ENCODE measurements around the gene PAN2.
"Not testable (repeated sequence)": the region's sequence is repeated elsewhere in the genome, so short reads cannot be mapped to it uniquely, and the experiment has no call there.

Gene PAN2

GRCh38 chr12:56324206-56324605 lies 9.6 kb downstream of the PAN2 start:
- no peak for DNase-seq (ENCODE audit: low read depth)
- no peaks in the 10 kb centered on the region for H3K9me3 ChIP-seq (ENCODE audit: control insufficient read depth, low read length)
- H3K9ac ChIP-seq (ENCODE audit: low read length) = no peak overlapping the region
- H3K4me1 ChIP-seq (ENCODE audit: control insufficient read depth, insufficient read depth, low read length) = no peaks in the 10 kb centered on the region
- H3K4me3 ChIP-seq (ENCODE audit: low read length) = no peak overlapping the region
- no peaks in the 10 kb centered on the region for H3K27me3 ChIP-seq (replicated peaks; ENCODE audit: control insufficient read depth, insufficient read depth, low read length)
- peaks cover 69% of the 10 kb centered on the region for H3K36me3 ChIP-seq (ENCODE audit: control insufficient read depth, insufficient read depth, low read length, severe bottlenecking)

GRCh38 chr12:56321610-56322009 lies 12.2 kb downstream of the PAN2 start:
- H3K27me3 ChIP-seq (replicated peaks; ENCODE audit: control insufficient read depth, insufficient read depth, low read length); H3K4me1 ChIP-seq (ENCODE audit: control insufficient read depth, insufficient read depth, low read length); H3K9me3 ChIP-seq (ENCODE audit: control insufficient read depth, low read length); DNase-seq (ENCODE audit: low read depth); H3K4me3 ChIP-seq (ENCODE audit: low read length); H3K9ac ChIP-seq (ENCODE audit: low read length): not testable (repeated sequence)
- peaks cover 61% of the 10 kb centered on the region for H3K36me3 ChIP-seq (ENCODE audit: control insufficient read depth, insufficient read depth, low read length, severe bottlenecking)

- Histone ChIP-seq H3K36me3 (ENCODE audit: control insufficient read depth, insufficient read depth, low read length, severe bottlenecking) (peaks cover 55% of the 10 kb centered on the region), H3K9me3 (ENCODE audit: control insufficient read depth, low read length) (no peaks in the 10 kb centered on the region), H3K9ac (ENCODE audit: low read length) (no peak overlapping the region), H3K27me3 (replicated peaks; ENCODE audit: control insufficient read depth, insufficient read depth, low read length) (no peaks in the 10 kb centered on the region), H3K4me3 (ENCODE audit: low read length) (no peak overlapping the region), H3K4me1 (ENCODE audit: control insufficient read depth, insufficient read depth, low read length) (peaks cover 8% of the 10 kb centered on the region)
- DNase-seq (ENCODE audit: low read depth) = no peak
Observed at GRCh38 chr12:56321027-56321426, 12.8 kb downstream of the PAN2 start.

- H3K27me3 ChIP-seq (replicated peaks; ENCODE audit: control insufficient read depth, insufficient read depth, low read length) = no peaks in the 10 kb centered on the region
- H3K36me3 ChIP-seq (ENCODE audit: control insufficient read depth, insufficient read depth, low read length, severe bottlenecking) = peaks cover 33% of the 10 kb centered on the region
- H3K9ac ChIP-seq (ENCODE audit: low read length) = no peak overlapping the region
- no peak overlapping the region for H3K4me3 ChIP-seq (ENCODE audit: low read length)
- H3K4me1 ChIP-seq (ENCODE audit: control insufficient read depth, insufficient read depth, low read length) = peaks cover 20% of the 10 kb centered on the region
- no peaks in the 10 kb centered on the region for H3K9me3 ChIP-seq (ENCODE audit: control insufficient read depth, low read length)
- no peak for DNase-seq (ENCODE audit: low read depth)
Observed at GRCh38 chr12:56317675-56318074, 16.1 kb downstream of the PAN2 start.

- Histone ChIP-seq H3K36me3 (ENCODE audit: control insufficient read depth, insufficient read depth, low read length, severe bottlenecking) (peaks cover 36% of the 10 kb centered on the region), H3K4me3 (ENCODE audit: low read length) (peak within 1 kb of the TSS; percentile 96), H3K9ac (ENCODE audit: low read length) (peak within 1 kb of the TSS; percentile 97), H3K4me1 (ENCODE audit: control insufficient read depth, insufficient read depth, low read length) (peaks cover 20% of the 10 kb centered on the region), H3K27me3 (replicated peaks; ENCODE audit: control insufficient read depth, insufficient read depth, low read length) (no peaks in the 10 kb centered on the region), H3K9me3 (ENCODE audit: control insufficient read depth, low read length) (no peaks in the 10 kb centered on the region)
- DNase-seq (ENCODE audit: low read depth) = peak; percentile 99
Observed at GRCh38 chr12:56315622-56316473, 18.0 kb downstream of the PAN2 start, which contains the start of gene CNPY2. Gene CNPY2 (minus strand): TSS chr12:56315988. CDS start chr12:56315217, 771 bp downstream.

GRCh38 chr12:56315249-56315621 lies 18.6 kb downstream of the PAN2 start:
- H3K36me3 ChIP-seq (ENCODE audit: control insufficient read depth, insufficient read depth, low read length, severe bottlenecking) = peaks cover 42% of the 10 kb centered on the region
- H3K9ac ChIP-seq (ENCODE audit: low read length) = peak overlapping the region; percentile 97
- no peaks in the 10 kb centered on the region for H3K9me3 ChIP-seq (ENCODE audit: control insufficient read depth, low read length)
- H3K4me1 ChIP-seq (ENCODE audit: control insufficient read depth, insufficient read depth, low read length) = peaks cover 20% of the 10 kb centered on the region
- DNase-seq (ENCODE audit: low read depth) = peak; percentile 27
- no peaks in the 10 kb centered on the region for H3K27me3 ChIP-seq (replicated peaks; ENCODE audit: control insufficient read depth, insufficient read depth, low read length)
- peak overlapping the region; percentile 96 for H3K4me3 ChIP-seq (ENCODE audit: low read length)

- no peaks in the 10 kb centered on the region for H3K27me3 ChIP-seq (replicated peaks; ENCODE audit: control insufficient read depth, insufficient read depth, low read length)
- H3K4me1 ChIP-seq (ENCODE audit: control insufficient read depth, insufficient read depth, low read length) = peaks cover 12% of the 10 kb centered on the region
- no peak overlapping the region for H3K9ac ChIP-seq (ENCODE audit: low read length)
- no peak for DNase-seq (ENCODE audit: low read depth)
- H3K4me3 ChIP-seq (ENCODE audit: low read length) = no peak overlapping the region
- H3K9me3 ChIP-seq (ENCODE audit: control insufficient read depth, low read length) = no peaks in the 10 kb centered on the region
- peaks cover 58% of the 10 kb centered on the region for H3K36me3 ChIP-seq (ENCODE audit: control insufficient read depth, insufficient read depth, low read length, severe bottlenecking)
Observed at GRCh38 chr12:56311003-56311402, 22.8 kb downstream of the PAN2 start.

- no peak for DNase-seq (ENCODE audit: low read depth)
- Histone ChIP-seq H3K36me3 (ENCODE audit: control insufficient read depth, insufficient read depth, low read length, severe bottlenecking) (peaks cover 65% of the 10 kb centered on the region), H3K9me3 (ENCODE audit: control insufficient read depth, low read length) (no peaks in the 10 kb centered on the region), H3K4me3 (ENCODE audit: low read length) (no peak overlapping the region), H3K27me3 (replicated peaks; ENCODE audit: control insufficient read depth, insufficient read depth, low read length) (no peaks in the 10 kb centered on the region), H3K4me1 (ENCODE audit: control insufficient read depth, insufficient read depth, low read length) (no peaks in the 10 kb centered on the region), H3K9ac (ENCODE audit: low read length) (no peak overlapping the region)
Observed at GRCh38 chr12:56308714-56309113, 25.1 kb downstream of the PAN2 start.

- no peak for DNase-seq (ENCODE audit: low read depth)
- Histone ChIP-seq H3K9me3 (ENCODE audit: control insufficient read depth, low read length) (no peaks in the 10 kb centered on the region), H3K27me3 (replicated peaks; ENCODE audit: control insufficient read depth, insufficient read depth, low read length) (no peaks in the 10 kb centered on the region), H3K4me1 (ENCODE audit: control insufficient read depth, insufficient read depth, low read length) (no peaks in the 10 kb centered on the region), H3K36me3 (ENCODE audit: control insufficient read depth, insufficient read depth, low read length, severe bottlenecking) (peaks cover 62% of the 10 kb centered on the region), H3K4me3 (ENCODE audit: low read length) (no peak overlapping the region), H3K9ac (ENCODE audit: low read length) (no peak overlapping the region)
Observed at GRCh38 chr12:56307221-56307965, 26.4 kb downstream of the PAN2 start.

GRCh38 chr12:56304872-56305590 lies 28.8 kb downstream of the PAN2 start:
- no peaks in the 10 kb centered on the region for H3K9me3 ChIP-seq (ENCODE audit: control insufficient read depth, low read length)
- H3K4me1 ChIP-seq (ENCODE audit: control insufficient read depth, insufficient read depth, low read length) = peaks cover 14% of the 10 kb centered on the region
- DNase-seq (ENCODE audit: low read depth) = no peak
- no peak overlapping the region for H3K9ac ChIP-seq (ENCODE audit: low read length)
- H3K4me3 ChIP-seq (ENCODE audit: low read length) = no peak overlapping the region
- H3K27me3 ChIP-seq (replicated peaks; ENCODE audit: control insufficient read depth, insufficient read depth, low read length) = no peaks in the 10 kb centered on the region
- peaks cover 48% of the 10 kb centered on the region for H3K36me3 ChIP-seq (ENCODE audit: control insufficient read depth, insufficient read depth, low read length, severe bottlenecking)

- H3K27me3 ChIP-seq (replicated peaks; ENCODE audit: control insufficient read depth, insufficient read depth, low read length) = no peaks in the 10 kb centered on the region
- no peak overlapping the region for H3K4me3 ChIP-seq (ENCODE audit: low read length)
- DNase-seq (ENCODE audit: low read depth) = no peak
- H3K4me1 ChIP-seq (ENCODE audit: control insufficient read depth, insufficient read depth, low read length) = peaks cover 14% of the 10 kb centered on the region
- H3K9me3 ChIP-seq (ENCODE audit: control insufficient read depth, low read length) = no peaks in the 10 kb centered on the region
- H3K36me3 ChIP-seq (ENCODE audit: control insufficient read depth, insufficient read depth, low read length, severe bottlenecking) = peaks cover 43% of the 10 kb centered on the region
- H3K9ac ChIP-seq (ENCODE audit: low read length) = no peak overlapping the region
Observed at GRCh38 chr12:56304276-56304675, 29.5 kb downstream of the PAN2 start.
